Testis (tissue), 2 donors: ENCODE results near the gene METTL6.

ENCODE experiments used
- CTCF ChIP-seq, 3 experiments: fragments of 450-650 bp in 2 of 3; fragments of 200-600 bp in 1 of 3; sonication (generic) in 1 of 3; IDR thresholded peaks; one replicate each; pipeline ENCODE4 v1.5.1; 2016 to 2019; ENCODE audit warnings: antibody characterized with exemption in 3 of 3, mild to moderate bottlenecking in 2 of 3, moderate library complexity in 1 of 3
- POLR2A ChIP-seq: fragments of 450-650 bp; IDR thresholded peaks from one replicate; pipeline ENCODE4 v1.6.1; 2017; ENCODE audit warnings: antibody characterized with exemption, mild to moderate bottlenecking, moderate library complexity

GRCh38 chr3:15471861-15472260 lies 44.5 kb upstream of the METTL6 start:
- TF ChIP-seq POLR2A (no peak), CTCF (IDR thresholded peaks at IDR 0.05) (no peak)
